Erythroblast (primary cell): ENCODE results near the gene ZNF831.

Experiments used
- GATA1 ChIP-seq: IDR thresholded peaks from 2 replicates; pipeline ENCODE4 v1.6.1; 2011; ENCODE audit warnings: low read depth, mild to moderate bottlenecking, control low read depth, low read length, moderate library complexity
- POLR2A ChIP-seq: IDR thresholded peaks from 2 replicates; pipeline ENCODE4 v1.6.1; 2011; ENCODE audit warnings: mild to moderate bottlenecking, low read length

DNA sequence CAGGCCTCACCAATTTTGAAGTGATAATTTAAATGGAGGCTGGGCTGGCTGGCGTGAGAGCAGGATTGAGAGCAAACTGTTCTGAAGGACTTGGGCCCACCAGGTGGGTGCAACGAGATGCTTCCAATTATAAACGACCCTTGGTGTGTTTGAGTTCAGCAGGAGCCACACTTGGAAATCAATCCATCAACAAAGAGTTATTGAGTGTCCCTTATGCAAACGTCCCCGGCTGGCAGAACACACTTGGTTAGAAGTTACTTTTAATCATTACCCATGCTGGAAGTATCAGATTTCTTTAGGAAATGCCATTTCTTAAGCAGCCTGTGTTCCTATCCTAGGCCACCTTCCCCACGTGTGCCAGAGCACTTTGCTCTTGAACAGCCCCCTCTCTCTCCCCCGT lies 37.8 kb upstream of the ZNF831 start:
- TF ChIP-seq POLR2A (no peak), GATA1 (no peak)
